ENCODE measurements around the gene WDR37.

The WDR37 gene

GRCh38 chr10:1130995-1131790 lies 75.0 kb downstream of the WDR37 start:
- DNase-seq: no peak

- no peak for DNase-seq
Measured at GRCh38 chr10:1132584-1132983, 76.4 kb downstream of the WDR37 start.

- DNase-seq: no peak
Measured at GRCh38 chr10:1133495-1134045, 77.4 kb downstream of the WDR37 start.

GRCh38 chr10:1134156-1134555 lies 78.0 kb downstream of the WDR37 start:
- DNase-seq: no peak

- DNase-seq: no peak
Measured at GRCh38 chr10:1136268-1136667, 80.1 kb downstream of the WDR37 start.

GRCh38 chr10:1137499-1138163 lies 81.4 kb downstream of the WDR37 start:
- no peak for DNase-seq

GRCh38 chr10:1138529-1138928 lies 82.3 kb downstream of the WDR37 start:
- DNase-seq: no peak

- DNase-seq: no peak
Measured at GRCh38 chr10:1141261-1141660, 85.1 kb downstream of the WDR37 start.

GRCh38 chr10:1141701-1142100 lies 85.5 kb downstream of the WDR37 start:
- DNase-seq: no peak

- DNase-seq: no peak
Measured at GRCh38 chr10:1142596-1142995, 86.4 kb downstream of the WDR37 start.

GRCh38 chr10:1147810-1148209 lies 91.6 kb downstream of the WDR37 start:
- DNase-seq: no peak

- no peak for DNase-seq
Measured at GRCh38 chr10:1148855-1149605, 92.8 kb downstream of the WDR37 start.

- DNase-seq: no peak
Measured at GRCh38 chr10:1149793-1150637, 93.8 kb downstream of the WDR37 start.

GRCh38 chr10:1150638-1150955 lies 94.4 kb downstream of the WDR37 start:
- DNase-seq: no peak

GRCh38 chr10:1151076-1152033 lies 95.2 kb downstream of the WDR37 start:
- DNase-seq: no peak

- DNase-seq: no peak
Measured at GRCh38 chr10:1152386-1153250, 96.4 kb downstream of the WDR37 start.

GRCh38 chr10:1153251-1153763 lies 97.1 kb downstream of the WDR37 start:
- DNase-seq: no peak

- DNase-seq: no peak
Measured at GRCh38 chr10:1153805-1154351, 97.7 kb downstream of the WDR37 start.

GRCh38 chr10:1154531-1155295 lies 98.5 kb downstream of the WDR37 start:
- DNase-seq: no peak

Data from activated T-cell treated with anti-CD3 and anti-CD28 coated beads, Interleukin-2, amount 50 U/mL, for 48 hours (primary cell).